ENCODE data around the gene FAS. TPM values are rescaled to one million over a fixed set of nuclear protein-coding genes. Genes with fewer than 3 reads are reported as not detected.

Gene FAS
- polyA plus RNA-seq, 1 of the 3 experiments (the other 2 are of a cell fraction), result 31.5 TPM

- H3K27ac ChIP-seq (ENCODE audit: low read depth in 2 of 2, low read length in 1 of 2), result no peak overlapping the region
- no peaks in the 10 kb centered on the region for H3K9me3 ChIP-seq
- H3K4me2 ChIP-seq, result no peak overlapping the region
- no peak overlapping the region for H3K9ac ChIP-seq
- ChIA-PET CTCF (interaction anchor here (1.1 to 2.4 kb wide), 3 partner anchors 177 to 181 kb away, joined by 4 to 9 read pairs (median 8); no protein-coding TSS in a partner anchor), POLR2A (no interaction called here)
- no peaks in the 10 kb centered on the region for H4K20me1 ChIP-seq (ENCODE audit: insufficient read depth)
- no peak overlapping the region for H3K4me3 ChIP-seq (ENCODE audit: low read depth in 2 of 2, low read length in 1 of 2)
- TF ChIP-seq, protein P1, sequence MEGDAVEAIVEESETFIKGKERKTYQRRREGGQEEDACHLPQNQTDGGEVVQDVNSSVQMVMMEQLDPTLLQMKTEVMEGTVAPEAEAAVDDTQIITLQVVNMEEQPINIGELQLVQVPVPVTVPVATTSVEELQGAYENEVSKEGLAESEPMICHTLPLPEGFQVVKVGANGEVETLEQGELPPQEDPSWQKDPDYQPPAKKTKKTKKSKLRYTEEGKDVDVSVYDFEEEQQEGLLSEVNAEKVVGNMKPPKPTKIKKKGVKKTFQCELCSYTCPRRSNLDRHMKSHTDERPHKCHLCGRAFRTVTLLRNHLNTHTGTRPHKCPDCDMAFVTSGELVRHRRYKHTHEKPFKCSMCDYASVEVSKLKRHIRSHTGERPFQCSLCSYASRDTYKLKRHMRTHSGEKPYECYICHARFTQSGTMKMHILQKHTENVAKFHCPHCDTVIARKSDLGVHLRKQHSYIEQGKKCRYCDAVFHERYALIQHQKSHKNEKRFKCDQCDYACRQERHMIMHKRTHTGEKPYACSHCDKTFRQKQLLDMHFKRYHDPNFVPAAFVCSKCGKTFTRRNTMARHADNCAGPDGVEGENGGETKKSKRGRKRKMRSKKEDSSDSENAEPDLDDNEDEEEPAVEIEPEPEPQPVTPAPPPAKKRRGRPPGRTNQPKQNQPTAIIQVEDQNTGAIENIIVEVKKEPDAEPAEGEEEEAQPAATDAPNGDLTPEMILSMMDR (IDR thresholded peaks at IDR 0.05), result no peak
- no peak for TF ChIP-seq IRF3 (IDR thresholded peaks at IDR 0.05; ENCODE audit: low read depth, low read length)
- no peak for TF ChIP-seq FOXJ3 (CRISPR knock-in tag; IDR thresholded peaks at IDR 0.05)
- TF ChIP-seq, protein P2, sequence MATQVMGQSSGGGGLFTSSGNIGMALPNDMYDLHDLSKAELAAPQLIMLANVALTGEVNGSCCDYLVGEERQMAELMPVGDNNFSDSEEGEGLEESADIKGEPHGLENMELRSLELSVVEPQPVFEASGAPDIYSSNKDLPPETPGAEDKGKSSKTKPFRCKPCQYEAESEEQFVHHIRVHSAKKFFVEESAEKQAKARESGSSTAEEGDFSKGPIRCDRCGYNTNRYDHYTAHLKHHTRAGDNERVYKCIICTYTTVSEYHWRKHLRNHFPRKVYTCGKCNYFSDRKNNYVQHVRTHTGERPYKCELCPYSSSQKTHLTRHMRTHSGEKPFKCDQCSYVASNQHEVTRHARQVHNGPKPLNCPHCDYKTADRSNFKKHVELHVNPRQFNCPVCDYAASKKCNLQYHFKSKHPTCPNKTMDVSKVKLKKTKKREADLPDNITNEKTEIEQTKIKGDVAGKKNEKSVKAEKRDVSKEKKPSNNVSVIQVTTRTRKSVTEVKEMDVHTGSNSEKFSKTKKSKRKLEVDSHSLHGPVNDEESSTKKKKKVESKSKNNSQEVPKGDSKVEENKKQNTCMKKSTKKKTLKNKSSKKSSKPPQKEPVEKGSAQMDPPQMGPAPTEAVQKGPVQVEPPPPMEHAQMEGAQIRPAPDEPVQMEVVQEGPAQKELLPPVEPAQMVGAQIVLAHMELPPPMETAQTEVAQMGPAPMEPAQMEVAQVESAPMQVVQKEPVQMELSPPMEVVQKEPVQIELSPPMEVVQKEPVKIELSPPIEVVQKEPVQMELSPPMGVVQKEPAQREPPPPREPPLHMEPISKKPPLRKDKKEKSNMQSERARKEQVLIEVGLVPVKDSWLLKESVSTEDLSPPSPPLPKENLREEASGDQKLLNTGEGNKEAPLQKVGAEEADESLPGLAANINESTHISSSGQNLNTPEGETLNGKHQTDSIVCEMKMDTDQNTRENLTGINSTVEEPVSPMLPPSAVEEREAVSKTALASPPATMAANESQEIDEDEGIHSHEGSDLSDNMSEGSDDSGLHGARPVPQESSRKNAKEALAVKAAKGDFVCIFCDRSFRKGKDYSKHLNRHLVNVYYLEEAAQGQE (IDR thresholded peaks at IDR 0.05; ENCODE audit: low read depth, low read length), result no peak
- no peak for TF ChIP-seq SMC3 (IDR thresholded peaks at IDR 0.05; ENCODE audit: low read depth, low read length)
- no peak for TF ChIP-seq USF2 (IDR thresholded peaks at IDR 0.05; ENCODE audit: borderline replicate concordance, low read depth, low read length)
- TF ChIP-seq RCOR1 (IDR thresholded peaks at IDR 0.05; ENCODE audit: low read length), result no peak
- TF ChIP-seq RAD21 (IDR thresholded peaks at IDR 0.05; ENCODE audit: low read length), result no peak
- TF ChIP-seq, protein P3, sequence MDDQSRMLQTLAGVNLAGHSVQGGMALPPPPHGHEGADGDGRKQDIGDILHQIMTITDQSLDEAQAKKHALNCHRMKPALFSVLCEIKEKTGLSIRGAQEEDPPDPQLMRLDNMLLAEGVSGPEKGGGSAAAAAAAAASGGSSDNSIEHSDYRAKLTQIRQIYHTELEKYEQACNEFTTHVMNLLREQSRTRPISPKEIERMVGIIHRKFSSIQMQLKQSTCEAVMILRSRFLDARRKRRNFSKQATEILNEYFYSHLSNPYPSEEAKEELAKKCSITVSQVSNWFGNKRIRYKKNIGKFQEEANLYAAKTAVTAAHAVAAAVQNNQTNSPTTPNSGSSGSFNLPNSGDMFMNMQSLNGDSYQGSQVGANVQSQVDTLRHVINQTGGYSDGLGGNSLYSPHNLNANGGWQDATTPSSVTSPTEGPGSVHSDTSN (IDR thresholded peaks at IDR 0.05), result no peak
- TF ChIP-seq, protein P4, sequence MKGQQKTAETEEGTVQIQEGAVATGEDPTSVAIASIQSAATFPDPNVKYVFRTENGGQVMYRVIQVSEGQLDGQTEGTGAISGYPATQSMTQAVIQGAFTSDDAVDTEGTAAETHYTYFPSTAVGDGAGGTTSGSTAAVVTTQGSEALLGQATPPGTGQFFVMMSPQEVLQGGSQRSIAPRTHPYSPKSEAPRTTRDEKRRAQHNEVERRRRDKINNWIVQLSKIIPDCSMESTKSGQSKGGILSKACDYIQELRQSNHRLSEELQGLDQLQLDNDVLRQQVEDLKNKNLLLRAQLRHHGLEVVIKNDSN (IDR thresholded peaks at IDR 0.05; ENCODE audit: borderline replicate concordance, low read depth), result no peak
- TF ChIP-seq JUND (IDR thresholded peaks at IDR 0.05), result no peak
- TF ChIP-seq RXRA (IDR thresholded peaks at IDR 0.05; ENCODE audit: borderline replicate concordance, low read depth), result no peak
- TF ChIP-seq CHD2 (IDR thresholded peaks at IDR 0.05; ENCODE audit: low read length, partially characterized antibody), result no peak
- no peak for TF ChIP-seq MXI1 (IDR thresholded peaks at IDR 0.05; ENCODE audit: low read depth, low read length)
- no peak for TF ChIP-seq EP300 (IDR thresholded peaks at IDR 0.05; ENCODE audit: borderline replicate concordance in 1 of 2, low read depth in 1 of 2, low read length in 1 of 2)
- no peak for TF ChIP-seq POLR2AphosphoS5 (IDR thresholded peaks at IDR 0.05; ENCODE audit: low read depth, low read length)
- TF ChIP-seq EZH2phosphoT487 (IDR thresholded peaks at IDR 0.05; ENCODE audit: borderline replicate concordance, low read depth), result no peak
- TF ChIP-seq GATA2 (CRISPR knock-in tag; IDR thresholded peaks at IDR 0.05), result no peak
- no peak for TF ChIP-seq SIN3A (IDR thresholded peaks at IDR 0.05; ENCODE audit: borderline replicate concordance, low read depth, low read length)
- no peaks in the 10 kb centered on the region for H3K36me3 ChIP-seq (replicated peaks in 1 of 2; ENCODE audit: control insufficient read depth in 1 of 2, insufficient read depth in 2 of 2, low read length in 1 of 2)
- no peaks in the 10 kb centered on the region for H3K27me3 ChIP-seq (ENCODE audit: insufficient read depth)
- H3F3A ChIP-seq (replicated peaks; ENCODE audit: insufficient read depth), result no peaks in the 10 kb centered on the region
- H3K79me2 ChIP-seq (ENCODE audit: insufficient read depth), result no peaks in the 10 kb centered on the region
- H2AFZ ChIP-seq (ENCODE audit: low read depth), result no peak overlapping the region
- H3K9me2 ChIP-seq, result no peaks in the 10 kb centered on the region
- WGBS (ENCODE audit: low lambda C conversion rate), result 82% methylated on average over 3 of the region's 3 CpGs
- H3K4me1 ChIP-seq (ENCODE audit: control insufficient read depth in 1 of 2, insufficient read depth in 2 of 2, low read depth in 1 of 2, low read length in 1 of 2), result peaks cover 2 to 8% of the 10 kb centered on the region in 2 experiments; a peak in 2 of 4 replicates
- no peak for DNase-seq
Observed at GRCh38 chr10:89037096-89037495, 46.5 kb downstream of the FAS start.
